ENCODE measurements around the gene FYN.

Gene FYN

DNA sequence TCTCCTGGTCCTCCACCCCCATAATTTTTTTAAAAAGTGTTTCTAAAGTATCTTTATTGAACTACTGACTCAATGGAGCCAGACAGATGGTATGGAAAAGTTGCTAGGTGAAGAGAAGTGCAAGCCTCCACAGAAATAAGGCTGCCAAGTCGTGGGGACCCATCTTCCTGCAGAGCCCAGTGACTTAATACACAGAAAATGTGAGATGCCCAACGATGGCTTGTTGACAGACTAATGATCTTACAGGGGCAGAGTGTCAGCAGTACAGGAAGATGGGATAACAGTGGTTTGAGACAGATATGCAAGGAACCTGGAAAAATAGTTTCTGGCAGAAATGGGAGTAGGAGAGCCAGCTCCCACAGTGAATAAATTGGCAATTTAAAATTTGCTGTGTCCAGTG lies 43.3 kb downstream of the FYN start:
- DNase-seq: no peak

DNA sequence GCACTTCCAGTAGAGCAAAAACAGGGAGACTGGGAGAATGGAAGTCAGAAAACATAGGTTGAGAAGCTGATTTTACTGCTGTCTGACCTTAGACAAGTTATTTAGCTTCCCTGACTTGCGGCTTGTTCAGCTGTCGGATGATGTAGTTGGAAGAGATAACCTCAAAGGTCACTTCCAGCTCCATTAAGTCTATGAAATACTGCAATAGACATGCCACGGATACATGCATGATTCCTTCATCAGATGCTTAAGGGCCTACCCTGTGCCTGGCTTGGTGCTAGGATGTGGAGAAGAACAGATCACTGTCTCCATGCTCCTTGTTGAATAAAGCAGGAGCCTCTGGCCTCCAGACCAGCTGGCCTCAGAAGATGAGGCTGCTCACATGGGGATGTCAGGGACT lies 43.7 kb downstream of the FYN start:
- no peak for DNase-seq

DNA sequence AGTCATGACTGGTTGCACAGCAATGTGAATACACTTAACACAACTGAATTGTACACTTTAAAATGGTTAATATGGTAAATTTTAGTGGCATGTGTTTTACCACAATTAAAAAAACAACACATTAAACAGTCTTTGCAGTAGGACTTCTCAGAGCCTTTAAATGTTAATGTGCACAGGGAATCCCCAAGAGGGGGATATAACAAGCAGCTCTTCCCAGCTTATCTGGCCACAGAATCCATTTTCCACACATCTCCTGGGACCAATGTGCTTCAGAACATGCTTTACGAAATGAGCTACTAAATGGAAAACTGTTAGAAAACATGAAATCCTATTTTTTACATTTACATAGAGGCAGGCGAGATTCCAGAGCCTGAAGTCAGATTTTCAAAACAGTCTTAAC lies 44.4 kb downstream of the FYN start:
- DNase-seq: no peak

DNA sequence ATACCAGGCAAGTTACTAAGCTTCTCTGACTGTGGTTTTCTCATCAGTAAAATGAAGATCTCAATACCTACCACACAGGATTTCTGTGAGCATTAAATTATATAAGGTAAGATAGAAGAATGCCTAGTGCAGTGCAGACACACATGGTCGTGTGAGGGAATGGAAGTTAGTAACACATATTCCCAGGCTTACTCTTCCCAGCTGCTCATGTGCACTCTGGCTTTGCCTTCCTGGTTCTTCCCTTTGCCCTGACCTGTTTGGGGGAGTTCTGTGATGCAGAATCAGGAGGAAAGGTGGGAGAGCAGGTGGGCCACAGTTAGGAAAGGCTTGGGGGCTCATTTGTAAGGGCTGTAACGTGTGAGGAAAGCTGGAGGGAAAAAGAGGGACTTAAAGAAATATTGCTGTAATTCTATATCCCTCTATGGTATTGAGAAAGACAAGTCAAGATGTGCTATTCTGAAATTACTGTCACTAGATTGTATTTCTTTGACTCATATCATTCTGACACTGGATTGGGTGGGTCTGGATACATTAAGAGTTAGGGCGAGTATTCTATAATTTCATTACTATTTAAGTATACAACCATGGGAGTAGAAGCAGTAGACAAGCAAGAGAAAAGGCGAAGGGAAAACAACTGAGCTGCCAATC lies 47.7 kb downstream of the FYN start:
- DNase-seq: no peak

DNA sequence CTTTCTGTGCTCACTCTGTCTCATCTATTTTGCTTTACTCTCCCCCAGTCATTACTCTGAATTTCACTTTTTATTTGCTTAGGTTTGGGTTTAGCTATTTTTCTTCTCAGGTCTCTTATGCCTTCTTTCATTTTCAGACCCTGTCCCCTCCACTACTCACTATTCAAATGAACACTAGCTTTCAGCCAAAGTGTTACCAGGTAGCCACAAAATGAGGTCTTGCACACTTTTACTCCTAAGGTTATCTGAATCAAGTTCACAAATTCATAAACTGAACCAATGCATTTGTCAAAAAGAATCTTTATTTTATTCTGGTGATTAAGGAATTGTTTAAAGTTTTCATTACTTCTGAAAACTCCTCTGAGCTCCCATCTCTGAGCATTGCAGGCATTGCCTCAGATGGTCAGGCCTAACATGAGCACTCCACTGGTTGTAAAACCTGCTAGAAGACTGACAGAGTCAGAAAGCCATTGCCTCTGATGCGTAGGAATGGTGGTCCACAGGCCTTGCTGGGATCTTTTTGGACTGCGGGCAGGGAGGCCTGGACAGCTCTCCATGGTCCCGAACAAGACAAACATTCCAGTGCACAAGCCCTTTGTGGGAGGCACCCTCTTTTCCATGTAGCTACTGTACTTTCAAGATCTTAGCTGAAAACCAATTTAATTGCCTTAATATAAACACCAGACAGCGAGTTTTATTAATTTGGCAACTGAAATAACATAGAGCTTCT lies 48.5 kb downstream of the FYN start:
- DNase-seq: no peak

DNA sequence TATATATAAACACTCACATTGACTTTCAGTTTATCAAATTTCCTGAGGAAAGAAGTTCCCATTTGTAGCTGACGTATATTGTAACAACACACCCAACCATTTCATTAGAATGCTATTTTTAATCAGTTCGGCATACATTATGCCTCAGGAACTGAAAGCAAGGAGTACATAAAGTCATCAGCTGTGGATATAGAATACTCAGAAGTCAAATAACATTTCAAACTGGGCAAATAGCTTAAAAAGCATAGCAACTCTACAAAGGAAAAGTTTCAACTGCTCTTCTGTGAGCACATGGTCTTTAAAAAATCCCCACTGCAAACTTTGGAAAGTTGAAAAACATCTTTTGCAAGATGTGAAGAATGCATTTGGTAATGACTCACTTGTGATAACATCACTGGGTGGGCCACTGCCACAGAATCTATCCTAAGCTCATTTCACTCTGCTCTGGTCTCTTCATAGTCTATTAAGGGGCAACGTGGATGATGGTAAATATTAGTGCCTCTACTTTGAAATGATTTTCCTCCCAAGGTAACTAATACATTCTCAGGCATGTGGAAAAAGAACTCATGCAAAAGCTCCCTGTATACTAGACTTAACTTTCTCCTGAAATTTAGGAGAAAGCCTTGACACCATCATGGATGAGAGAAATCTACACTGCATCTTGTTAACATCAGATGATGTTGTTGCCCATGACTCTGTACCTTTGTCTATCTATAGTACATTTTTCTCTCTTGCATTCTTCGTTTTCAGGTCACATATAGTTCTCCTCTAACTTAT lies 49.2 kb downstream of the FYN start:
- DNase-seq: peak; percentile 41

DNA sequence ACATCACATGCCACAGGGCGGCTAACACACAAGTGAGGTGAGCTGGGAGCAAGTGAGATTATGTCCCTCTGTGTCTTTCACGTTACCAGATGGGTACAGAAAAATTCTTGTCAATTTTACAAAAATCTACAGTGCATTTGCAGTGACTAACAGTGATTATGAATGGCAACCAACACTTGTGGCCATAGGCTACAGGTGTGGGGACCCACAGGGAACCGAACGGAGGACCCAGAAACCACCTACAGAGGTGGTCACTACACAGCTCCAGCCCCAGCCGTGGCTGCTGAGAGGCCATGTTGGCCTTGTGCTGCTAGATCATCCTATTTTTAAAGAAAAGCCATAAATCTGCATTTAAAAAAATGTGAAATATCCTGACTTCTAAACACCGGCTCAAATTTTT lies 50.2 kb downstream of the FYN start:
- DNase-seq: no peak

DNA sequence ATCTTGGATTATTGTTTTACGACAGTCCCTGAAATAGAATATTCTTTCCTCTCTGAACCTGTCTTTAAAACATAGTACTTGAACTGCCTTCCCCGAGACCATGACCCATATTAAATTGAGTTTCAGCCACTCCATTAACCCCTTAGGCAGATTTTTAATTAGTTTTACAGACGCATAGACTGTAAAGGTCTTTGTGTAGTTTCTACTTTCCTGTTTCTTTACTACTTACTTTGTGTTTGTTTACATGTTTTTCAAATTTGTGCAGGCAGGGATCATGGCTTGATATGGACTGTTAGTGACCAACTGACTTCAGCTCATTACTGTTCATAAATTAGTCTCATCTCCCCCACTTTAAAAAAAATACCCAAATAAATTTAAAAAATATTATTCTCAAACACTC lies 53.8 kb downstream of the FYN start:
- no peak for DNase-seq

DNA sequence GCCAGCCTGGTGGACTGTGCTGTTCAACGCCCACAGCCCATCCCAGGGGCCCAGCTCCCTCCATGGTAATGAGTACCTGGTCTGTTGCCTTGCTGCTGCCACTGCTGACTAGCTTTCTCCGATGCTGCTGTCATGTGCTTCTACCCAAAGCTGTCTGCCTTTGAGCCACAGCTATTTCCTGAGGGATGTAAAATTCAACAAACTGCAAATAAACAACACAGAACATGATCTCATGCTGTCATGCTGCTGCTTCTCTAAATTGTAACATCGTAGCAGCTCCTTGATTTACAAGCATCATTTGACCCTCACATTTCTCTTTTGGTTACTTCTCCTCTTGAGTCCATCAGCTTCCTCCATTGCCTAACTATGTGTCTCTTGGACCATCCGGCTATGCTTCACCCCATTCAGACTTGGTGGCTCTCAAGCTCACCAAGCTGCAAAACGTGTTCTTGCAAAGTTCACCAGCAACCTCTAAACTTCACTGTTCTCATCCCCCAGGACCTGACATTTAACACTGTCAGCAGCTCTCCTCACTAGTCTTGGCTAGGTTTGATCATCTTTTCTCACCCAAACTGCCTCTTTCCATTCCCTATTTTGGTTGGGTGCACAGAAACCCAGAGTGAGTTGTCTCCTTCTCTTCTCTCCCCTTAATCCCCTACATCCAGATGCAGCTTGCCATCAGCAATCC lies 54.6 kb downstream of the FYN start:
- no peak for DNase-seq

DNA sequence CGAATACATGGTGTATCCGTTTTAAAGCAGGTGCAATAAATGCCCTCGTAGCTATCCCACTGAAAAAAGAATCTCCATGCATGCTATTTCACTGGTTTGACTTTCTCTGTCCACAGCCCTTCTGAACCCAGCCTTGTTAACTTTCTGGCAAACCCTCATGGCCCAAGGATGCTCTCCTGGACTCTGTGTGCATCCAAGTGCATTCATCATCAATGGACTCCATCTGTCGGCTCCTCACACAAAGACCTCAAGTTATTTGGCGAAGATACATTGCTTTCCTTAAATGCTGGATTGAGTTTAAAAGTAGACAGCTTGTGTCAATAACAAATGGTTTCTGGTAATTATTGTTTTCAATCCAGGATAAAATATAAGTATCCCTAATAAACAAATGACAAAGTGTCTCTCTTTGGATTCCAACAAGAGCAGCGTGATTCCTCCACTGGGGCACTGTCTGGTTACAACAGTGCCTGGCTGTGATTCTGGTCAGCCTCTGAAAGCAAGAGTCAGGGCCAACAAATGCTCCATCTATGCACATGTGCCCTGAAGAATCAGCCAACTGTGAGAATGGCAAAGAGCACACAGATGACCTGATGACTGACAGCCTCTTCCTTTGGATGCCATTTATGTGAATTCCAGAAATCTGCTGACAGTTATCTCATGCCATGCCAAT lies 55.7 kb downstream of the FYN start:
- DNase-seq: no peak

DNA sequence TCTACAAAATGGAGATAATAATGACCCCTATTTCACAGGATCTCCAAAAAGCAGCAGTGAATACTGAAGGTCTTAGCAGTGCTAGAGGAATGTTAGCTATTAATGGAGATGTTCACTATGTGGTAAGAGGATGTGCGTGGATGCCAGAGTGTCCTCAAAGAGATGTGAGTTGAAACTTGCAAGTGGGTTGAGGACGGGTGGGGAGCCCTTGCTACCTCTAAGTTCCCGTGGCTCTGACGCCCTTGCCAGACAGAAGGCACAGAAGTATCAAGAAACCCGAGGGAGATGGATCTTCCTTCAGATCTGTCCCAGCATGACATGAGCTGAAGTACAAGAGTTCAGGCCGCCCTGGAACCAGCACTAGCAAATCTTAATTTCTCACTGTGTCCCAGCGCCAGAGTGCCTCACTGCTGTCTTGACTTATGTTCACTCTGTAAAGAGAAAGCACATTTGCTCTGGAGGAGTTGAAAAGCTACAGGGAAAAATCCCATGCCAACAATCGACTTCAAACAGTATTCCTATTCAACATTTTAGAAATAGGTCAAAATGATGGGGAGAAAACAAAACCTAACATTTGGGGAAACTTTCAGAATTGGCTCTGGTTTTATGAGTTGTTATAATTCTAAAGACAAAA lies 59.5 kb downstream of the FYN start:
- no peak for DNase-seq

DNA sequence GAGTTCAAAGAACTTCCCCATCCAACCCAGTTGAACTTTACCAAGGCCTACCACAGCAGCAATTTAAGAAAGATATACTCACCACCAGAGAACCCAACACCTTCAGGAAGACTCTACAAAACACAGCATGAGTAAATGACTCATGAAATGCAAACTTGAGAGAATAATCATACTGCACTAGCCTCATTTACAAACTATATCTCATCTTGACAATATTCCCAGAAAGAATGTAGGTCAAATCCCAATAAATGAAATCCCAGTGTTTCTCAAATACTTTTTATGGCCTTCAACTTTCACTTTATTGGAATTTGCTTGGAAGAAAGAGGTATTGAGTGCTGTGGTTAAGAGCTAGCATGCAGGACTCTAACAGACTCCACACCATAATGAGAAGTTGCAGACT lies 60.0 kb downstream of the FYN start:
- no peak for DNase-seq

DNA sequence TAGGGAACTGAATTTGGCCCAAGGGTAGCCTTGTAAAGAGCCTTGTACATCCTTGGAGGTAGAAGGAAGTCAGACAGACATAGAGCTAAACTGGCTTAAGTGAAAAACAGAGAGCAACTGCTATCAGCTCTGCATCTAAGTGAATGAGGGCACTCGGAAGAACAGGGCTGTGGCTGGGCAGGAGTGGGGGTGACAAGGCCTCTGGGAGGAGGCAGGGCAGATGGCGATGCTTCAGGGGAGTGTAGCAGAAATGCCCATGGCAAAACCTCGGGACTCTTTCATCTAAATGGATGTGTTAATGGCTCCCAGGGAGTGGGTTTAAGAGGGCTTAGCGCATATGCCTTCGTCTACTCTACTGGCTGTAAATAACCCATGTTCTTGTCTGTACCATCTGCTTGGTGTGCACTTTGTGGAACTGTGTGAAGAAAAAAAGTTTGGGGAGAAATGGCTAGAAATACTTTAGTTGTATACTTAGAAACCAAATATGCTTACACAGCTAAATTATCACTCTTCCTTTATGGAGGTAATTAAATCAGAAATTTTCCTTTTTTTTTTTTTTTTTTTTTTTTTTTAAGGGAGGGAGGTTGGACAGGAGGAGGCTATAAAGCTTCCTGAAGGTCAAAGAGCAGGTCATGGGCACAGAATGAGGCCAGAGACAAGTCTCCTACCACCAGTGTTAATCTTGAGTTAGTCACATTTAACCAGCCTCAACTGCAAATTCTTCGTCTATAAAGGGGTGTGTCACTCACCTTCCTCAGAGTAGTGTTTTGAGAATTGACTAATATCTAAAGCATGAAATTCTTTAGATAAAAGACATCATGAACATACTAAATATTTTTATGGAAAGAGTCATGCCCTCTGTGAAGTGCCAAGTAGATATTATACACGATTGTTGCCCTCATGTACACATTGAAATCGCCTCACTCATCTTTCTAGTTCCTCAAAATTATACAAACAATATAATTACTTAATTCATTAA lies 60.9 kb downstream of the FYN start:
- no peak for DNase-seq

DNA sequence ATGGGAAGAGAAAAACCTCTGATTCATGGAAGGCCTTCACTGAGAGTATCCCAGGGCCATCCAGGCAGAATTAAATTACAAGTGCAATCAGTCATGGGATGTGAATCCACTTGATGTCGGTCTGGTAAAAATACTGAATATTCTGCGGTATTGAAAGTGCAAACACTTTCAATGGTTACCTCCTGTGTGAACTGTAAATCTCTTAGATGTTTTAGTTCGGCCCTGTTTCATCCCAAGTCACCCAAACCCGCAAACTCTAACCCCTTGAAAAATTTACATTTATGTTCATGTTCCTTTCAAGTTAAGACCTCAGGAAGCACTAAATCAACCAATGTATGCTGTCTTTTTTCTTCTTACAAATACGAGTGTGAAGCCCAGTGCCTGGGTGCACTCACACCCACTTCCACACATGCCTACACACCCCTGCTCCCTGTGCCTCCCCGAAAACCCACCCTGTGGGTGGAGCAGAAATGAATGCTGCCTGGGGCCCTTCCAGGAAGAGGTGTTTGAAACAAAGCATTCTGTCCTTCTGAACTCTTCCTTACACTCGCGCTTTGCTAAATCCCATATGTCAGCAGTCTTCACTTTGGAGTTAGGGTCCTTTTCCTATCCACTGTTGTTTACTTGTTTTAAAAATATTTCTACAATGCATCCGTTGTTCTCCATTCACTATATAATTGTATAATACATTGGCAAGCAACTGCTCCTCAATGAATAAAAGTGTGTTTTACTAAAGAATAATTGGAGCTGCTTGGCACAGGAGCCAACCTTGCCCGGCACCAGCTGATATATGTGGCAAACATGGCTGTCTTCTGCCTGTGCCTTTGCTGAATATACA lies 62.7 kb downstream of the FYN start:
- no peak for DNase-seq

DNA sequence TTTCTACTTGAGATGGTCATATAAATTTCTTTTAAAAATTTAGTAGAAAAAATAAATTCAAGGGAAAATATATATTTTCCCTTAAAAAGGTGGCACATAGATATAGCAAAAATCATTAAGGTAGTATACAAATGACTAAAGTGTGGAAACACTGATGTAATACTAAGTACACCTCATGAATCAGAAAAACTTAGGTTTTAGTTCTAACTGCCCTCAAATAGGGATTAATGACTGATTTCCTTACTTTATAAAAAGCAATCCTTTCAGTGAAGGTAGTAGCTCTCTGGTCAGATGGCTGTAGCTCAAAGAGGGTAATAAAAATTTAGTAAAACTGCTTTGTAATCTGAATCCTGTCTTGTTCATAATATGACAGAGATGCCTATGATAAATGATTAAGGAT lies 63.5 kb downstream of the FYN start:
- DNase-seq: no peak

DNA sequence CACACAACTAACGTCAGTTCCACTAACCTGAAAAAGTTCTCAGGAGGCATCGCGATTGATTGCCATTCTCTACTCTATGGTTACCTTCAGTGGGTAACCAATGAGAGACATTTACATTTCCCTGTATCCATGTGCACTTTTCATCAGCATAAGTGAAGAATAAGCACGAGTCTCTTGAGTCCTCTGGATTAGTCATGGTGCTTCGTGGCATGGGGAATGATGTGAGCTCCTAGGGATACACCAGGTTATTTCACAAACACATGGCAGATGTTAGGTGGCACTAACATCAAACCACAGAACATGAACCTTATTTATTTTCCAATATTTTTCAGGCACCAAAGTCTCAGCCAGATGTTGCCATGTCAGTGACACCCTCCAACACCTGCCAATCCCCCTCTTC lies 64.0 kb downstream of the FYN start:
- no peak for DNase-seq

DNA sequence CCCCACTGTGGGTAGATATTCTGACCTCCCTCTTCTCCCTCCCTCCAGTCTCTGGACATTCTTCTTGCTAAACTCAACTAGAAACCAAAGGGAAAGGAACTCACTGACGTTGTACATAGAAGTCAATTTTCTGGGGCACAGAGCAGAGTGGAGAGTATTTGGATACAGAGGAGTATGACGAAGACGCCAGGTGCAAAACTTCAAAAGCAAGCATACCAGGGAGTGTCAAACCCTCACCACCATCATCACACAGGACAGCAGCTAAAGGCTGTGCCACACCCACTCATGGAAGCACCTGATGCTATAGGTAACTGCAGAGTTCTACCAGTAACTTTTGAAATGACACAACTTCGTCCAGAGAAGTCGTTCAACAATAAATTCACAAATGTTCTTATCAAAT lies 64.8 kb downstream of the FYN start:
- DNase-seq: no peak

DNA sequence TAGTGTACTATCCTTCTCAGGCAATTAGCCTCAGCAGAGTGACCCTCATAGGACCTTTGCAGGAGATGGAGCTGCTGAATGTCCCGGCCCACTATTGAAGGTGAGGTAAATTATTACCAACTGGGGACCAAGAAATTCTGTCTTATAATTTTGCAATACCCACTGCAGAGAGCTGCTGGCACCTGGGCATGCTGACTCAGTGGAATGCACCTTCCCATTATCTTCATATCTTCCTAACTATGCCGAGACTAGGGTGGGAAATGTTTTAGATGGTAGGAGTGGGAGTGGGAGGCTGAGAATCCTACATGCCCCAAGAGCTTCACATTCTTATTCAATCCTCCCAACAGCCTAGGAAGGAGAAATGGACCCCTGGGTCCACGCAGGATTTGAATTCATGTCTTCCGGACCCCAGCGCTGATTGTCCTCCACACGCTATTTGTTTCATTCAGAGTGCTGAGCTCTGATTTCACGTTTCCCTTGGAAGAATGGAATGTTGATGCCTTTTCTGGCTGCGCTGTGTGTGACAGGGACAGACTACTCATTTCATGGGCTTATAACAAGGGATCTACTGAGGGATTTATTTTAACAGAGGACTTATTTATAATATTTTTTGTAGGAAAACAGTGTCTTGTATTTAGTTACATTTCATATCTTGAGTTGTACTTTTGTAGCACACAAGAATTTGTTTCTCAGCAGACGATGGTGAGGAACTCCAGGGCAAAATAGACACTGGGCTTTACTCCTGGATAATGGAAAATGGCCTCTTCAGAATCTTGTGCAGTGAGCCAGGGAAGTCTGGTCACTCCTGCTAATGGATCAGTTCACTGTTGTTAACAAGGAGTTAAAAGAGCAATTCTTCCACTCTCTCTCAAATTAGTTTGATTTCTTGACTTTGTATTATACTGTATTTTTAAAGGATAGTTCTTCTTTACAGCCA lies 66.4 kb downstream of the FYN start:
- DNase-seq: no peak

DNA sequence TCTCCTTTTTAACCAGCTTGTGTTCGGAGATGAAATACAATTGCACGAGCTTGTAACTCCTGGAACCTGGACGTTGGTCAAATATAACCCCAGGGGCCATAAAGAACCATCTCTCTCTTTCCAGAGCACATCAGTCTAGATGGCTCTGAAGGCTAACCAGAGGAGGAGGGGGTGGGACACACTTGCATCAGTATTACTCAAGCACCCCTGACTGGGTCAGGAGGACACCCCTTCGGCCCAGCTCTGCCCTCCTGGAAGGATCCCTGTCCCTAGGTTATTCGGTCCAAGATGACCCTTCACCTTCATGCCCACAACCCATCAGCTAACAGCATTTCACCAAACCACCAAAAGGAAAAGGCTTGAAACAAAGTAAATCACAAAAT lies 67.1 kb downstream of the FYN start:
- DNase-seq: no peak

All from hematopoietic multipotent progenitor cell treated with erythropoietin and hydrocortisone succinate and interleukin-3 and kit ligand, for 8 days (in vitro differentiated cells).